ENCODE data around the gene MEX3B.

Gene MEX3B

DNA sequence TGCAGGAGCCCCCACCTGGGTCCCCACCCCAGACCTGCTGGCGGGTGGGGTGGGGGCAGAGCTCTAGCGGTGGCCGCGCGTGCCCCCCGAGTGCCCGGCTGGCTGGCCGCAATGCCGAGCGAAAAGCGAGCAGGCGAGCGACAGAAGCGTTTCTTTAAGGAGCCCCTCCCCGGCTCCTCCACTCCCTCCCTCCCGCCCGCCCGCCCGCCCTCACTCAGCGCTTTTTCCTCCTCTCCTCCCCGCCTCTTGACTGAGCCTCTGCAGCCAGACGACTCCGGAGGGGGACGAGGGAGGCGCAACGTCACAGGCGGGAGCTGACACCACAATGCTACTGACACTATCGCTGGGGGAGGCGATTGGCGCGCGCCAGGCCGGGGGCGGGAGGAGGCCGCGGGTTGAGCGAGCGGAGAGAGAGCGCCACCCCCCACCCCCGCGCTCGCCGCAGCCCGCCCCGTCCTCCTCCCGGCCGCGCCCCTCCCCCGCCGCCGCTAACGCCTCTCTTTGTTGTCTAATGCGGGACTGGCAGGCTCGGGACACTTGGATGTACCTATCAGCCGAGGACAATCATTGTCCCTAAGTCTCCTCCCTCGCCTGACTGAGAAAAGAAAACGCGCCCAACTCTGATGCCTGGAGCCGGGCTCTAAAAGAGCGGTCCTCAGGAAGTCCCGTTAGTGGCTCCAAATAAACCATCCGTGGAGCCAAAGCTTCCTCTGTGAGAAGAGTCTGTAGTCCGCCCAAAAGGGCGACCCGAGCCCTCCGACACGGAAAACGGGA lies at the start of gene MEX3B:
Gene MEX3B, minus strand, starts transcription at position 127 of the 774 bp plus-strand sequence. CDS start 313 bp downstream, outside the sequence.
- peak; percentile 96 for DNase-seq (ENCODE audit: low spot score)
- TF ChIP-seq, protein P1, sequence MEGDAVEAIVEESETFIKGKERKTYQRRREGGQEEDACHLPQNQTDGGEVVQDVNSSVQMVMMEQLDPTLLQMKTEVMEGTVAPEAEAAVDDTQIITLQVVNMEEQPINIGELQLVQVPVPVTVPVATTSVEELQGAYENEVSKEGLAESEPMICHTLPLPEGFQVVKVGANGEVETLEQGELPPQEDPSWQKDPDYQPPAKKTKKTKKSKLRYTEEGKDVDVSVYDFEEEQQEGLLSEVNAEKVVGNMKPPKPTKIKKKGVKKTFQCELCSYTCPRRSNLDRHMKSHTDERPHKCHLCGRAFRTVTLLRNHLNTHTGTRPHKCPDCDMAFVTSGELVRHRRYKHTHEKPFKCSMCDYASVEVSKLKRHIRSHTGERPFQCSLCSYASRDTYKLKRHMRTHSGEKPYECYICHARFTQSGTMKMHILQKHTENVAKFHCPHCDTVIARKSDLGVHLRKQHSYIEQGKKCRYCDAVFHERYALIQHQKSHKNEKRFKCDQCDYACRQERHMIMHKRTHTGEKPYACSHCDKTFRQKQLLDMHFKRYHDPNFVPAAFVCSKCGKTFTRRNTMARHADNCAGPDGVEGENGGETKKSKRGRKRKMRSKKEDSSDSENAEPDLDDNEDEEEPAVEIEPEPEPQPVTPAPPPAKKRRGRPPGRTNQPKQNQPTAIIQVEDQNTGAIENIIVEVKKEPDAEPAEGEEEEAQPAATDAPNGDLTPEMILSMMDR (IDR thresholded peaks at IDR 0.05; ENCODE audit: extremely low read depth, insufficient read depth, missing control alignments) = no peak
- in situ Hi-C loops (cut with MboI; ENCODE audit: low pct_unique_long_range_greater_than_20kb, low sequenced_read_pairs, unreplicated experiment) = no loop called here

DNA sequence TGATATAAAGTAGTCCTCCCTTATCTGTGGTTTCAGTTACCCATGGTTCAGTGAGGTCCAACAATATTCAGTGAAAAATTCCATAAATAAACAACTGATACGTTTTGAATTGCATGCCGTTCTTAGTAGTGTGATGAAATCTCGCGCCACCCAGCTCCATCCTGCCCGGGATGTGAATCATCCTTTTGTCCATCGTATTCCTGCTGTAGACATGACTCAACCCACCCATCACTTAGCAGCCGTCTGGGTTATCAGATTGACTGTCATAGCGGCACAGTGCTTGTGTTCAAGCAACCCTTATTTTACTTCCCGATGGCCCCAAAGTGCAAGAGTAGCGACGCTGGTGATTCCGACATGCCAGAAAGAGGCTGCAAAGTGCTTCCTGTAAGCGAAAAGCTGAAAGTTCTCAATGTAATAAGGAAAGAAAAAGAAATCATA lies 48.0 kb upstream of the MEX3B start:
- no peak for DNase-seq (ENCODE audit: low spot score)
- TF ChIP-seq, protein P1 (IDR thresholded peaks at IDR 0.05; ENCODE audit: extremely low read depth, insufficient read depth, missing control alignments) = no peak
- in situ Hi-C loops (cut with MboI; ENCODE audit: low pct_unique_long_range_greater_than_20kb, low sequenced_read_pairs, unreplicated experiment) = no loop called here

DNA sequence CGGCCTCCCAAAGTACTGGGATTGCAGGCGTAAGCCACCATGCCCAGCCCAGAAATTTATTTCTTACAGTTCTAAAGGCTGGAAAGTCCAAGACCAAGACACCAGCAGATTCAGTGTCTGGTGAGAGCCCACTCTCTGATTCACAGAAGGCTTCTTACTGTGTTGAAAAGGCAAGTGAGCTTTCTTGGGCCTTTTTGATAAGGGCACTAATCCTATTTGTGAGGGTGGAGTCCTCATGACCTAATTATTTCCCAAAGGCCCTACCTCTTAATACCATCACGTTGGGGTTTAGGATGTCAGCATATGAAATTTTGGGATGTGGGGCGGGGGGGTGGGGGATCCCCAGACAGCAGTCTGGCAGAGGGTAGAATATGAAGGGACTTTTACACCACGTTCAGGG lies 47.5 kb upstream of the MEX3B start:
- DNase-seq (ENCODE audit: low spot score) = no peak
- TF ChIP-seq, protein P1 (IDR thresholded peaks at IDR 0.05; ENCODE audit: extremely low read depth, insufficient read depth, missing control alignments) = no peak
- in situ Hi-C loops (cut with MboI; ENCODE audit: low pct_unique_long_range_greater_than_20kb, low sequenced_read_pairs, unreplicated experiment) = no loop called here

DNA sequence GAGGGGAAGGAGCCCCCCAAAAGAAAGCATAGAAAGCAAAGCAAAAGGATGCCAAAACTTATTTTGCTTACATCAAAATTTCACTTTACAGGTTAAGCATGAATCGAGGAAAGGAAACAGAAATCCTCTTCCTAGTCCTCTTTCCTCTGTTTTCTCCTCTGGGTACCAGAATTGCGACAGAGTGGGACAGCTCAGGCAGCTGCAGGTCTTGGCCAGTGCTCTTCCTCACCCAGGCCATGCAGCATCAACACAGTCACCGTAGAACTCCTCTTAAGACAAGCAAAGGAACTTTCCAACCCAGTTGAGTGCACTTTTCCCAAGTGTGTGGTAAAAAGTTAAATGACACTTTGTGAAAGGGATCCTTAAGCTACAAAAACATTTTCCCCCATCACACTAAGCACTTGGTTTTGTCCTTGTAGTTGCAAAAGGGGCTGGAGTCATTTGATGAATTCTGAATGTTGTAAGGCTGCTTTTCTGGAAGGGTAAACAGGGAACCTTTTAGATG lies 45.9 kb upstream of the MEX3B start:
- no peak for DNase-seq (ENCODE audit: low spot score)
- in situ Hi-C loops (cut with MboI; ENCODE audit: low pct_unique_long_range_greater_than_20kb, low sequenced_read_pairs, unreplicated experiment) = no loop called here

DNA sequence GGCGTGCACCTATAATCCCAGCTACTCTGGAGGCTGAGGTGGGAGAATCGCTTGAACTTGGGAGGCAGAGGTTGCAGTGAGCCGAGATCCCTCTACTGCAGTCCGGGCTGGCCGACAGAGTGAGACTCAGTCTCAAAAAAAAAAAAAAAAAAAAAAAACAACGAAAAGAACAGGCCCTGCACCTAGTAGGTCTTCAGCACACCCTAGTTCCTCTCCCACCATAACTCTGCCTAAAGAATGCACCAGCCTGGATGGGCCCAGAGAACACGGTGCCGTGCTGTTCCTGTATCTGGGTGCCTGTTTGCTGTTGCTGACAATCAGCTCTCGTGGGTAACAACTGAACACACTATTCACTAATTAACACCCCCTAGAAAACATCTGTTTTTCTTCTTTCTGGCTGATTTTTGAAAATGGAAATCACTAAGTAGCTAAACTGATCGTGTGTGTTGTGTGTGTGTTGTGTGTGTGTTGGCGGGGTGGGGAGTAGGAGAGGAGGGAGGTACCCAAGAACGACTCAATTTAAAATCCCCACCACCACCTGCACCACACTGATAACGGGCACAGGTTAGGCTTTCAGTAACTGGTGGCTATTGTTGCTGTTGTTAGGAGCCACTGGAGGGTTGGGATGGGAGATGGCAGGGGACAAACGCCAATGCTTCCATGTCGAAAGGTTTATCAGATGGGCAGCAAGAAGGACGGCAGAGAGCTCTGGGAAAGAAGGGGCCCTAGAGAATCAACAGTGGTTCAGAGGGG lies 40.6 kb upstream of the MEX3B start:
- TF ChIP-seq, protein P1 (IDR thresholded peaks at IDR 0.05; ENCODE audit: extremely low read depth, insufficient read depth, missing control alignments) = no peak
- in situ Hi-C loops (cut with MboI; ENCODE audit: low pct_unique_long_range_greater_than_20kb, low sequenced_read_pairs, unreplicated experiment) = no loop called here
- DNase-seq (ENCODE audit: low spot score) = no peak

More for the DNA sequence above, 45.9 kb upstream of the MEX3B start:
- TF ChIP-seq, protein P1 (IDR thresholded peaks at IDR 0.05; ENCODE audit: extremely low read depth, insufficient read depth, missing control alignments) = no peak

DNA sequence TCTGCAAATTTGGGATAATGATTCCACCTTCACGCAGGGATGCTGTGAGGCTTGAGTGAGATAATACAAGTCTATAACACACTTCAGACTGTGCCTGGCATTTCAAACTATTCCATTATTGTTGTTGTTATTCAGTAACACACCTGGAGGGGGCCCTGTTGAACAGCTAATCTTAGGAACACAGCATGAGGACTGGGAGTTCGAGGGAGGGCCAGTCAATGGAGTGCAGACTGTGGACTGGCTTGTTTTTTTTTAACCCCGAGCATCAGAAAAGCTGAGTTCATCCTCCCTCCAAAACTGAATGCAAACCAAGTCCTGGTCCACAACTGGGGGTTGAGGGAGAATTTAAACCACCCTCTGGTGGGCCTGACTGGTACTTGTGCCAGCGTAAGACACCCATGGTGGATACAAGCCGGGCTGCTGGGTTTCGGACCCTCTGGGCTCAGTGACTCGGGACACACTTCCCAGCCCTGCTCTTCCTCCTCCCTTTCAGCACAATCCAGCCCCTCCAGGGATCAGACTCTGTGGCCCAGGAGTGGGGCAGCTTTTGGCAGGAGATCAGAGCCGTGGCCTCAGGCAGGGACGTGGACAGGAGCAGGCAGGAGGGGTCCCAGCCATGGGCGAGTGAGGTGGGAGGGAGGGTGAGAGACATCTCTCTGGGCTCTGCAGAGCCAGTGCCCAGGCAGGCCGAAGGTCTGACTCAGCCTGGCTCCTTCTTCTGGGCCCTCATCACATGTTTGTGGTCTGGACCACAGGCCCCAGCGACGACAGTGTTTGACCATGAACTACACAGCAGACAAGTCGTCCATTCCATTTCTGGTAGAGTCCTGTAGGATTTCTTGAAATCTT lies 36.3 kb upstream of the MEX3B start:
- no peak for DNase-seq (ENCODE audit: low spot score)
- TF ChIP-seq, protein P1 (IDR thresholded peaks at IDR 0.05; ENCODE audit: extremely low read depth, insufficient read depth, missing control alignments) = no peak
- in situ Hi-C loops (cut with MboI; ENCODE audit: low pct_unique_long_range_greater_than_20kb, low sequenced_read_pairs, unreplicated experiment) = no loop called here
